ENCODE measurements around the gene ARSB.

GRCh38 chr5:78761840-78762239 lies 223.3 kb downstream of the ARSB start:
- TF ChIP-seq CTCF (IDR thresholded peaks at IDR 0.05) (no peak), POLR2A (IDR thresholded peaks at IDR 0.05) (no peak)
